ENCODE data around the gene RNF213.

Gene RNF213

DNA sequence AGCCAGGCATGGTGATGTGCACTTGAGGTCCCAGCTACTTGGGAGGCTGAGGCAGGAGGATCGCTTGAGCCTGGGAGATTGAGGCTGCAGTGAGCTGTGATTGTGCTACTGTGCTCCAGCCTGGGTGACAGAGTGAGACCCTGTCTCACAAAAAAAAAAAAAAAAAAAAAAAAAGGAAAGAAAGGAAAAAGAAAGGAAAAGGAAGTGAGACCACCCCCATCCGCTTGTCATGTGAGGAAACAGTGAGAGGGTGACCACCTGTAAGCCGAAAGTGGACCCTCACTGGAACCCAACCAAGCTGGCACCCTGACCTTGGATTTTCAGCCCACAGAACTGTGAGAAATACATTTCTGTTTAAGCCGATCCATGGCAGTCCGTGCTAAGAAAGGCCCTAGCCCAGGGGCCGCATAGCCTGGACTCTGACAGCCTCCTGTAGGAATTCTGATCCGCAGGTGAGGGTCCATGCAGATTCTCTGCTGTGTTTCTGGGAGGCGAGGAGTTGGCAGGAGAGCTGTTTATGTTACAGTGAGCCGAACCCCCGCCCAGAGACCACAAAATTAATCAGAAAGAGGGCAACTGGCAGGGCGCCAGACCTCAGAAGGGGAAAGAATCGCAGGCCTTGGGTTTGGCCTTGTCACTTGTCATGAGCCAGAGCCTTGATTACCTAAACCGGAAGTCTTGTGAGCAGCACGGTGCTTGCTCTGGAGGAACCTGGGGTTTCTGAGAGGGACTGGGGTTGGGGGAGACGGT lies 41.5 kb upstream of the RNF213 start:
- no peak overlapping the region; the same call in 1 of the 2 replicates for H3K27ac ChIP-seq (ENCODE audit: low read depth, low read length)
- no peaks in the 10 kb centered on the region for H3K27me3 ChIP-seq (ENCODE audit: control insufficient read depth, insufficient read depth, low read length)
- peak overlapping the region; percentile 82 for H3K9ac ChIP-seq (ENCODE audit: low read length)
- H3K36me3 ChIP-seq (ENCODE audit: control insufficient read depth, insufficient read depth, low read length) = peaks cover 19% of the 10 kb centered on the region
- H3K4me3 ChIP-seq (ENCODE audit: low read depth, low read length) = peak overlapping the region; percentile 91
- H3K9me3 ChIP-seq (ENCODE audit: control insufficient read depth, insufficient read depth, low read depth, low read length) = no peaks in the 10 kb centered on the region
- H3K4me1 ChIP-seq (ENCODE audit: control insufficient read depth, insufficient read depth, low read length) = peaks cover 12% of the 10 kb centered on the region; the same call in 1 of the 2 replicates

DNA sequence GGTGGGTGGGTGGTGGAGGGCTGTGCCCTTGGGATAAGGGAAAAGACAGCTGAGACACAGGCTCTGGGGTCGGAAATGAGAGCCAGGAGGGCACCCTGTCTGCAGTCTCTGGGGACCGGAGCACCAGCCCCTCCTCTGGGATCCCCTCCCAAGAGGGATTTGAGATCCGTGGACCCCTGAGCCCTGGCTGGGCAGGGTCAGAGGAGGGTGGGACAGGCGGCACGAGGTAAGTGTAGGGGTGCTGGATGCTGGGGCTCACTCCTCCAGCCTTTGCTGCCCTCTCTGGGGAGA lies 40.9 kb upstream of the RNF213 start:
- Histone ChIP-seq H3K9ac (ENCODE audit: low read length) (peak overlapping the region; percentile 82), H3K27ac (ENCODE audit: low read depth, low read length) (peak overlapping the region; percentile 55; the same call in 1 of the 2 replicates), H3K4me3 (ENCODE audit: low read depth, low read length) (peak overlapping the region; percentile 91), H3K36me3 (ENCODE audit: control insufficient read depth, insufficient read depth, low read length) (peaks cover 16% of the 10 kb centered on the region), H3K9me3 (ENCODE audit: control insufficient read depth, insufficient read depth, low read depth, low read length) (no peaks in the 10 kb centered on the region), H3K4me1 (ENCODE audit: control insufficient read depth, insufficient read depth, low read length) (peaks cover 17% of the 10 kb centered on the region; the same call in 1 of the 2 replicates), H3K27me3 (ENCODE audit: control insufficient read depth, insufficient read depth, low read length) (no peaks in the 10 kb centered on the region)

GRCh38 chr17:80220054-80220735 lies 40.5 kb upstream of the RNF213 start, which contains the start of the genes SGSH and SLC26A11:
Gene SGSH (minus strand): TSS chr17:80220333. CDS start chr17:80220313, 20 bp downstream.
Gene SLC26A11 (plus strand): TSS chr17:80220427. CDS start chr17:80221561, 1,134 bp downstream.
- H3K36me3 ChIP-seq (ENCODE audit: control insufficient read depth, insufficient read depth, low read length) = peaks cover 16% of the 10 kb centered on the region

GRCh38 chr17:80220736-80221215 lies 39.9 kb upstream of the RNF213 start:
- peaks cover 27% of the 10 kb centered on the region for H3K4me1 ChIP-seq (ENCODE audit: control insufficient read depth, insufficient read depth, low read length)
- peak overlapping the region; percentile 91 for H3K4me3 ChIP-seq (ENCODE audit: low read depth, low read length)
- no peaks in the 10 kb centered on the region for H3K27me3 ChIP-seq (ENCODE audit: control insufficient read depth, insufficient read depth, low read length)
- peaks cover 16% of the 10 kb centered on the region for H3K36me3 ChIP-seq (ENCODE audit: control insufficient read depth, insufficient read depth, low read length)
- H3K9ac ChIP-seq (ENCODE audit: low read length) = peak overlapping the region; percentile 17
- H3K27ac ChIP-seq (ENCODE audit: low read depth, low read length) = no peak overlapping the region; the same call in 1 of the 2 replicates
- no peaks in the 10 kb centered on the region for H3K9me3 ChIP-seq (ENCODE audit: control insufficient read depth, insufficient read depth, low read depth, low read length)

More at GRCh38 chr17:80220054-80220735, 40.5 kb upstream of the RNF213 start, which contains the start of the genes SGSH and SLC26A11:
- Histone ChIP-seq H3K4me3 (ENCODE audit: low read depth, low read length) (peak within 1 kb of the TSS; percentile 91), H3K9ac (ENCODE audit: low read length) (peak within 1 kb of the TSS; percentile 82), H3K27ac (ENCODE audit: low read depth, low read length) (peak within 1 kb of the TSS; percentile 55; the same call in 1 of the 2 replicates), H3K4me1 (ENCODE audit: control insufficient read depth, insufficient read depth, low read length) (peaks cover 22% of the 10 kb centered on the region), H3K27me3 (ENCODE audit: control insufficient read depth, insufficient read depth, low read length) (no peaks in the 10 kb centered on the region), H3K9me3 (ENCODE audit: control insufficient read depth, insufficient read depth, low read depth, low read length) (no peaks in the 10 kb centered on the region)

DNA sequence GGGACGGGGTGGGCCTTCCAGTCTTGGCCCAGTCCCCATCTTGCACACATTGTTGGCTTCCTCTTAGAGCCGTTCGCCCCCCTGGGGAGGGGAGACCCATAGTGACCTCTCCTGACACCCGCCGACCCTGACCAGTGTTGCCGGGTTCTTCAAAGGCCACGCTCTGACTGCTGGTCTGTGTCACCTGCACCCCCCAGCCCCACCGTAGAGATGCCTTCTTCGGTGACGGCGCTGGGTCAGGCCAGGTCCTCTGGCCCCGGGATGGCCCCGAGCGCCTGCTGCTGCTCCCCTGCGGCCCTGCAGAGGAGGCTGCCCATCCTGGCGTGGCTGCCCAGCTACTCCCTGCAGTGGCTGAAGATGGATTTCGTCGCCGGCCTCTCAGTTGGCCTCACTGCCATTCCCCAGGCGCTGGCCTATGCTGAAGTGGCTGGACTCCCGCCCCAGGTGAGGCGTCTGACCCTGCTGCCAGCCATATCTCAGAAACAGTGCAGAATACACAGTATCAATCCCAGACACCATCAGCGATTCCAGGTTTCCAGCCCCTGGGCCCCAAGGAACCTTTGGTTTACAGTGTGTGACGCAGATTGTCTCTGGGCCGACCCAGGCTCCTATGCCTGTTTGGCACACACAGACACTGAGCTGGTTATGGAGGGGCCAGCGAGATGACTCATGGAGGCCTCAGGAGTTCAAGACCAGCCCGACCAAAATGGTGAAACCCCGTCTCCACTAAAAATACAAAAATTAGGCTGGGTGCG lies 39.1 kb upstream of the RNF213 start:
- Histone ChIP-seq H3K27ac (ENCODE audit: low read depth, low read length) (no peak overlapping the region), H3K27me3 (ENCODE audit: control insufficient read depth, insufficient read depth, low read length) (no peaks in the 10 kb centered on the region), H3K36me3 (ENCODE audit: control insufficient read depth, insufficient read depth, low read length) (peaks cover 11% of the 10 kb centered on the region), H3K9me3 (ENCODE audit: control insufficient read depth, insufficient read depth, low read depth, low read length) (no peaks in the 10 kb centered on the region), H3K9ac (ENCODE audit: low read length) (no peak overlapping the region), H3K4me1 (ENCODE audit: control insufficient read depth, insufficient read depth, low read length) (peaks cover 27% of the 10 kb centered on the region), H3K4me3 (ENCODE audit: low read depth, low read length) (peak overlapping the region; percentile 91)

DNA sequence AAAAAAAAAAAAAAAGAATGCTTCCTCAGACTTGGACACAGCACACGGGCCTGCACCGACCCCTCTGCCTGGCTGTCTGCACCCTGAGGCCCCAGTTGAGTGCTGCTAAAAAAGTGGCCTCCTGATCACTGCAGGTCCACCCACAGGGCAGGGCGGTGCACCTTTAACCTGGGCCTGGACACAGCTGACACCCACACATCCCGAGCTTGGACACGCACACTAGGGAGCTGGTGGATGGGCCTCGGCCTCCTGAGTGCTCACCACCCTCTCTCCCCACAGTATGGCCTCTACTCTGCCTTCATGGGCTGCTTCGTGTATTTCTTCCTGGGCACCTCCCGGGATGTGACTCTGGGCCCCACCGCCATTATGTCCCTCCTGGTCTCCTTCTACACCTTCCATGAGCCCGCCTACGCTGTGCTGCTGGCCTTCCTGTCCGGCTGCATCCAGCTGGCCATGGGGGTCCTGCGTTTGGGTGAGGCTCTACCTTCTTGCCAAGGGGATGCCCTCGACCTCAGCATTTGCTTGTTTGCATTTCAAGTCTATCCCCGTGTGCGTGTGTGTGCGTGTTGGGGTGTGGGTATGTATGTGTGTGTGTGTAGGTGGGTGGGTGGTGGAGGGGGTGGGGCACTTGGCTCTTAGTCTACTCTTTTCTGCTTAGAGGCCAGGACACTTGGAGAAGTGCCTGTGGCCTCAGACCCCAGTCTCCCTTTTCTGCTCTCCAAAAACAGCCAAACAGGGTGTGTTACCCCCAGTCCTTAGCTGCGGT lies 38.1 kb upstream of the RNF213 start:
- Histone ChIP-seq H3K4me3 (ENCODE audit: low read depth, low read length) (no peak overlapping the region), H3K27me3 (ENCODE audit: control insufficient read depth, insufficient read depth, low read length) (no peaks in the 10 kb centered on the region), H3K4me1 (ENCODE audit: control insufficient read depth, insufficient read depth, low read length) (peaks cover 27% of the 10 kb centered on the region), H3K9ac (ENCODE audit: low read length) (no peak overlapping the region), H3K36me3 (ENCODE audit: control insufficient read depth, insufficient read depth, low read length) (peaks cover 4% of the 10 kb centered on the region), H3K9me3 (ENCODE audit: control insufficient read depth, insufficient read depth, low read depth, low read length) (no peaks in the 10 kb centered on the region), H3K27ac (ENCODE audit: low read depth, low read length) (no peak overlapping the region)

DNA sequence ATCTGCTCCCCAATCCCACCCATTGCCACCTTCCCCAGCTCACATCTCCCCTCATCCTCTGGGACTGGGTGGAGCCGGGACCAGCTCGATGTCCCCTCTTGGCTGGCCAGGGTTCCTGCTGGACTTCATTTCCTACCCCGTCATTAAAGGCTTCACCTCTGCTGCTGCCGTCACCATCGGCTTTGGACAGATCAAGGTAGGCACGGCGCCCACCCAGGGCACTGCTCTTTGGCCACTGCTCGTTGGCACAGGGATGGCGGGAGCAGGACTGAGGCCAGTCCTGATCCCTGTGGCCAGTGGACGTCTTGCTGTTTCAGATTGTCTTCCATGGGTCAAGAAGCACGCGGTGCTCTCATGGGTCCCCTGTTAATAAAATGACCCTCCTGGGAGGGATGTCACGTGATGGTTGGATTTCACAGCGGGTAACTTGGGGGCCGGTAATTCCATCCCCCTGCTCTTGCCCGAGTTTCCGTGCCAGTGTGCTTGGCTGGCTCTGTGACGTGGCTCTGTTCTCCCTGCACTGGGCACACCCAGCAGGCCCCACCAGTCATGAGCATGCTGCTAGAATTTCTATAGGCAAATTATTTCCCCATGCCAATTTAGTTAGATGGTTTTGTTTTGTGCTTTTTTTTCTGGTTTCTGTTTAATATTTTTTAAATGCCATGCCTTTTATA lies 37.4 kb upstream of the RNF213 start:
- Histone ChIP-seq H3K36me3 (ENCODE audit: control insufficient read depth, insufficient read depth, low read length) (peaks cover 4% of the 10 kb centered on the region), H3K4me1 (ENCODE audit: control insufficient read depth, insufficient read depth, low read length) (peaks cover 27% of the 10 kb centered on the region), H3K4me3 (ENCODE audit: low read depth, low read length) (no peak overlapping the region), H3K9ac (ENCODE audit: low read length) (no peak overlapping the region), H3K9me3 (ENCODE audit: control insufficient read depth, insufficient read depth, low read depth, low read length) (no peaks in the 10 kb centered on the region), H3K27ac (ENCODE audit: low read depth, low read length) (no peak overlapping the region), H3K27me3 (ENCODE audit: control insufficient read depth, insufficient read depth, low read length) (no peaks in the 10 kb centered on the region)

GRCh38 chr17:80223838-80224497 lies 36.7 kb upstream of the RNF213 start:
- Histone ChIP-seq H3K4me3 (ENCODE audit: low read depth, low read length) (no peak overlapping the region), H3K27me3 (ENCODE audit: control insufficient read depth, insufficient read depth, low read length) (no peaks in the 10 kb centered on the region), H3K9me3 (ENCODE audit: control insufficient read depth, insufficient read depth, low read depth, low read length) (no peaks in the 10 kb centered on the region), H3K27ac (ENCODE audit: low read depth, low read length) (no peak overlapping the region), H3K9ac (ENCODE audit: low read length) (no peak overlapping the region), H3K4me1 (ENCODE audit: control insufficient read depth, insufficient read depth, low read length) (peaks cover 27% of the 10 kb centered on the region), H3K36me3 (ENCODE audit: control insufficient read depth, insufficient read depth, low read length) (peaks cover 4% of the 10 kb centered on the region)

- Histone ChIP-seq H3K27ac (ENCODE audit: low read depth, low read length) (peak overlapping the region; percentile 9; the same call in 1 of the 2 replicates), H3K9me3 (ENCODE audit: control insufficient read depth, insufficient read depth, low read depth, low read length) (no peaks in the 10 kb centered on the region), H3K4me1 (ENCODE audit: control insufficient read depth, insufficient read depth, low read length) (peaks cover 21% of the 10 kb centered on the region), H3K36me3 (ENCODE audit: control insufficient read depth, insufficient read depth, low read length) (peaks cover 4% of the 10 kb centered on the region), H3K4me3 (ENCODE audit: low read depth, low read length) (no peak overlapping the region), H3K27me3 (ENCODE audit: control insufficient read depth, insufficient read depth, low read length) (no peaks in the 10 kb centered on the region), H3K9ac (ENCODE audit: low read length) (no peak overlapping the region)
Observed at GRCh38 chr17:80224683-80225082, 36.0 kb upstream of the RNF213 start.

All from HUES6 (cell line).